ENCODE results near the gene PSMD7.

DNA sequence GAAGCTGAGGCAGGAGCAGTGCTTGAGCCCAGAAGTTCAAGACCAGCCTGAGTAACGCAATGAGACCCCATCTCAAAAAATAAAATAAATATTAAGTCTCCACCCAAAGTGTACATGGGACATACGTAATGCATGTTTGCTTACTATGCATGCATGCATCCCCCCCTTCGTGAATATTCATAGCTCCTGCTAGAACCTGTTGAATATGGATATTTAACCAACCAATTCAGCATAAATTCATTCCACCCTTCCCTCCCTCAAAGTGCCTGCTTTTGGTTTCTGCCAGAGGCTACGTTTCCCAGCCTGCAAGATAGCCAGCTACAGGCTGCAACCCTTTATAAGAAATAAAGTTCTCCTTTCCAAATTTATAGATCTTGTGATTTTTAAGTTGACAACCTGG lies 12.9 kb upstream of the PSMD7 start:
- TF ChIP-seq CTCF (IDR thresholded peaks at IDR 0.05), result no peak
- TF ChIP-seq POLR2A (IDR thresholded peaks at IDR 0.05), result no peak
